Measurements from ENCODE around the gene TSPAN13. TPM values are rescaled to one million over a fixed set of nuclear protein-coding genes. Genes with fewer than 3 reads are reported as not detected.

TSPAN13 gene
- total RNA-seq, 2 donors from 2014 or later, result 21.8 to 43.7 TPM

GRCh38 chr7:16816824-16817223 lies 63.3 kb downstream of the TSPAN13 start:
- intact Hi-C loops (cut with DNase I), result no loop called here
- TF ChIP-seq CTCF (IDR thresholded peaks at IDR 0.05) (no peak), POLR2AphosphoS5 (IDR thresholded peaks at IDR 0.05) (no peak), POLR2A (IDR thresholded peaks at IDR 0.05) (no peak)
- 40% methylated on average over 2 of the region's 2 CpGs for WGBS

GRCh38 chr7:16817536-16817935 lies 64.0 kb downstream of the TSPAN13 start:
- H3K4me3 ChIP-seq, result no peak overlapping the region
- H3K36me3 ChIP-seq, result no peaks in the 10 kb centered on the region
- H3K9me3 ChIP-seq, result no peaks in the 10 kb centered on the region
- intact Hi-C loops (cut with DNase I), result no loop called here
- DNase-seq (ENCODE audit: low spot score), result no peak
- WGBS, result 76% methylated on average over 1 of the region's 1 CpG
- H3K27ac ChIP-seq, result no peak overlapping the region
- H3K27me3 ChIP-seq (replicated peaks; ENCODE audit: insufficient read depth), result no peaks in the 10 kb centered on the region
- TF ChIP-seq CTCF (IDR thresholded peaks at IDR 0.05) (no peak), POLR2A (IDR thresholded peaks at IDR 0.05) (no peak), POLR2AphosphoS5 (IDR thresholded peaks at IDR 0.05) (no peak)
- no peaks in the 10 kb centered on the region for H3K4me1 ChIP-seq (replicated peaks)

More at GRCh38 chr7:16816824-16817223, 63.3 kb downstream of the TSPAN13 start:
- Histone ChIP-seq H3K27ac (no peak overlapping the region), H3K4me1 (replicated peaks) (no peaks in the 10 kb centered on the region), H3K4me3 (no peak overlapping the region), H3K9me3 (no peaks in the 10 kb centered on the region), H3K36me3 (no peaks in the 10 kb centered on the region), H3K27me3 (replicated peaks; ENCODE audit: insufficient read depth) (no peaks in the 10 kb centered on the region)
- no peak for DNase-seq (ENCODE audit: low spot score)

- H3K27ac ChIP-seq, result no peak overlapping the region
- intact Hi-C loops (cut with DNase I), result no loop called here
- H3K4me1 ChIP-seq (replicated peaks), result no peaks in the 10 kb centered on the region
- TF ChIP-seq POLR2AphosphoS5 (IDR thresholded peaks at IDR 0.05) (no peak), POLR2A (IDR thresholded peaks at IDR 0.05) (no peak), CTCF (IDR thresholded peaks at IDR 0.05) (no peak)
- H3K27me3 ChIP-seq (replicated peaks; ENCODE audit: insufficient read depth), result no peaks in the 10 kb centered on the region
- 93% methylated on average over 3 of the region's 3 CpGs for WGBS
- no peak overlapping the region for H3K4me3 ChIP-seq
- no peak for DNase-seq (ENCODE audit: low spot score)
- no peaks in the 10 kb centered on the region for H3K36me3 ChIP-seq
- H3K9me3 ChIP-seq, result no peaks in the 10 kb centered on the region
These were observed 65.2 kb downstream of the TSPAN13 start for GRCh38 chr7:16818732-16819131.

GRCh38 chr7:16822029-16822428 lies 68.5 kb downstream of the TSPAN13 start:
- TF ChIP-seq POLR2AphosphoS5 (IDR thresholded peaks at IDR 0.05), result no peak
- H3K9me3 ChIP-seq, result no peaks in the 10 kb centered on the region
- H3K27me3 ChIP-seq (replicated peaks; ENCODE audit: insufficient read depth), result no peaks in the 10 kb centered on the region
- 46% methylated on average over 3 of the region's 3 CpGs for WGBS
- DNase-seq (ENCODE audit: low spot score), result no peak
- no peaks in the 10 kb centered on the region for H3K4me1 ChIP-seq (replicated peaks)
- intact Hi-C loops (cut with DNase I), result no loop called here
- H3K27ac ChIP-seq, result no peak overlapping the region
- no peaks in the 10 kb centered on the region for H3K36me3 ChIP-seq
- H3K4me3 ChIP-seq, result no peak overlapping the region

GRCh38 chr7:16826060-16826459 lies 72.5 kb downstream of the TSPAN13 start:
- intact Hi-C loops (cut with DNase I), result no loop called here
- no peak overlapping the region for H3K27ac ChIP-seq
- no peaks in the 10 kb centered on the region for H3K4me1 ChIP-seq (replicated peaks)
- H3K27me3 ChIP-seq (replicated peaks; ENCODE audit: insufficient read depth), result no peaks in the 10 kb centered on the region
- no peak for DNase-seq (ENCODE audit: low spot score)
- H3K9me3 ChIP-seq, result no peaks in the 10 kb centered on the region
- no peak overlapping the region for H3K4me3 ChIP-seq
- TF ChIP-seq POLR2A (IDR thresholded peaks at IDR 0.05) (no peak), POLR2AphosphoS5 (IDR thresholded peaks at IDR 0.05) (no peak), CTCF (IDR thresholded peaks at IDR 0.05) (no peak)
- no peaks in the 10 kb centered on the region for H3K36me3 ChIP-seq
